Measurements from ENCODE around the gene FAIM2. TPM values are rescaled to one million over a fixed set of nuclear protein-coding genes. Genes with fewer than 3 reads are reported as not detected.

Gene FAIM2
- total RNA-seq, 1 donor from 2014 or later = 0.35 TPM

GRCh38 chr12:49899921-49900320 lies 3.8 kb downstream of the FAIM2 start:
- DNase-seq (ENCODE audit: low spot score) = no peak

GRCh38 chr12:49899286-49899843 lies 4.3 kb downstream of the FAIM2 start:
- DNase-seq (ENCODE audit: low spot score) = no peak

GRCh38 chr12:49897276-49897675 lies 6.4 kb downstream of the FAIM2 start:
- no peak for DNase-seq (ENCODE audit: low spot score)

GRCh38 chr12:49895773-49896172 lies 7.9 kb downstream of the FAIM2 start:
- no peak for DNase-seq (ENCODE audit: low spot score)

- no peak for DNase-seq (ENCODE audit: low spot score)
Observed at GRCh38 chr12:49894751-49895148, 8.9 kb downstream of the FAIM2 start.

GRCh38 chr12:49893753-49894750 lies 9.6 kb downstream of the FAIM2 start:
- no peak for DNase-seq (ENCODE audit: low spot score)

- DNase-seq (ENCODE audit: low spot score) = no peak
Observed at GRCh38 chr12:49892732-49893317, 10.9 kb downstream of the FAIM2 start.

GRCh38 chr12:49892084-49892731 lies 11.5 kb downstream of the FAIM2 start:
- no peak for DNase-seq (ENCODE audit: low spot score)

GRCh38 chr12:49891476-49891875 lies 12.2 kb downstream of the FAIM2 start:
- DNase-seq (ENCODE audit: low spot score) = no peak

- DNase-seq (ENCODE audit: low spot score) = no peak
Observed at GRCh38 chr12:49891012-49891411, 12.7 kb downstream of the FAIM2 start.

GRCh38 chr12:49890096-49890461 lies 13.6 kb downstream of the FAIM2 start:
- no peak for DNase-seq (ENCODE audit: low spot score)

GRCh38 chr12:49889361-49890095 lies 14.2 kb downstream of the FAIM2 start:
- no peak for DNase-seq (ENCODE audit: low spot score)

- no peak for DNase-seq (ENCODE audit: low spot score)
Observed at GRCh38 chr12:49888461-49889151, 15.1 kb downstream of the FAIM2 start.

GRCh38 chr12:49887536-49888401 lies 15.9 kb downstream of the FAIM2 start:
- no peak for DNase-seq (ENCODE audit: low spot score)

GRCh38 chr12:49887091-49887490 lies 16.6 kb downstream of the FAIM2 start:
- DNase-seq (ENCODE audit: low spot score) = no peak

- DNase-seq (ENCODE audit: low spot score) = no peak
Observed at GRCh38 chr12:49885663-49886461, 17.8 kb downstream of the FAIM2 start.

- DNase-seq (ENCODE audit: low spot score) = no peak
Observed at GRCh38 chr12:49885118-49885517, 18.6 kb downstream of the FAIM2 start.

GRCh38 chr12:49882851-49883464 lies 20.7 kb downstream of the FAIM2 start:
- no peak for DNase-seq (ENCODE audit: low spot score)
